SK-N-SH (cell line): ENCODE measurements around the gene OPCML. TPM values are rescaled to one million over a fixed set of nuclear protein-coding genes. Genes with fewer than 3 reads are reported as not detected.

Experiments used
- CTCF ChIA-PET: fragments of 300-600, 350-600 bp; formaldehyde crosslinking; extraction: SDS; loops from one replicate; lab custom pipeline; 2021; lab: Yijun Ruan, JAX
- POLR2A ChIA-PET: fragments of 350-600 bp; sonication (Branson Sonifier 250); formaldehyde crosslinking; extraction: SDS; loops from one replicate; lab custom pipeline; 2020; ENCODE audit warnings: antibody characterized with exemption, inconsistent platforms; lab: Yijun Ruan, JAX
- DNase-seq: peaks from one replicate; pipeline ENCODE4 v3.0.0; 2012
- H2AFZ ChIP-seq: fragments of 200-600 bp; sonication (generic); 2 replicates; pipeline ENCODE4 v1.8.1; 2016; ENCODE audit warnings: antibody characterized with exemption, mild to moderate bottlenecking, low read depth
- H3F3A ChIP-seq: fragments of 200-600 bp; sonication (generic); replicated peaks from 2 replicates; pipeline ENCODE3; 2016; ENCODE audit warnings: antibody characterized with exemption, mild to moderate bottlenecking; ENCODE audit not compliant: insufficient read depth
- H3K27ac ChIP-seq, 2 experiments: fragments of 200-500 bp in 1 of 2; fragments of 200-600 bp in 1 of 2; sonication (Bioruptor generic) in 1 of 2; sonication (generic), shearing (Covaris generic) in 1 of 2; 2 replicates each; pipeline versions ENCODE4 v1.5.1 to v1.6.1; 2014 to 2016; ENCODE audit warnings: low read depth in 2 of 2, inconsistent platforms in 1 of 2, low read length in 1 of 2, mild to moderate bottlenecking in 1 of 2, mixed read lengths in 1 of 2
- H3K27me3 ChIP-seq: fragments of 200-600 bp; sonication (generic), shearing (Covaris generic); 2 replicates; pipeline ENCODE4 v1.6.1; 2016; ENCODE audit warnings: mixed run types; ENCODE audit not compliant: insufficient read depth
- H3K36me3 ChIP-seq, 2 experiments: fragments of 200-500 bp in 1 of 2; fragments of 200-600 bp in 1 of 2; sonication (Bioruptor generic) in 1 of 2; sonication (generic) in 1 of 2; replicated peaks in 1 of 2; 2 replicates each; pipeline versions ENCODE3 to v1.5.1; 2014 to 2016; ENCODE audit warnings: low read length in 1 of 2, mild to moderate bottlenecking in 1 of 2; ENCODE audit not compliant: insufficient read depth in 2 of 2, control insufficient read depth in 1 of 2
- H3K4me1 ChIP-seq, 2 experiments: fragments of 200-500 bp in 1 of 2; fragments of 200-600 bp in 1 of 2; sonication (Bioruptor generic) in 1 of 2; sonication (generic), shearing (Covaris generic) in 1 of 2; 2 replicates each; pipeline versions ENCODE4 v1.5.1 to v1.6.1; 2014 to 2016; ENCODE audit warnings: low read depth in 1 of 2, low read length in 1 of 2, mixed run types in 1 of 2; ENCODE audit not compliant: insufficient read depth in 2 of 2, control insufficient read depth in 1 of 2
- H3K4me2 ChIP-seq: fragments of 200-600 bp; sonication (generic), shearing (Covaris generic); 2 replicates; pipeline ENCODE4 v1.6.1; 2017; ENCODE audit warnings: mixed run types
- H3K4me3 ChIP-seq, 2 experiments: fragments of 200-500 bp in 1 of 2; fragments of 200-600 bp in 1 of 2; sonication (Bioruptor generic) in 1 of 2; sonication (generic), shearing (Covaris generic) in 1 of 2; 2 replicates each; pipeline versions ENCODE4 v1.5.1 to v1.8.1; 2014 to 2016; ENCODE audit warnings: low read depth in 2 of 2, inconsistent platforms in 1 of 2, low read length in 1 of 2, mild to moderate bottlenecking in 1 of 2, mixed read lengths in 1 of 2, moderate library complexity in 1 of 2
- H3K79me2 ChIP-seq: fragments of 200-600 bp; sonication (generic); 2 replicates; pipeline ENCODE4 v1.8.1; 2017; ENCODE audit warnings: mild to moderate bottlenecking; ENCODE audit not compliant: insufficient read depth
- H3K9ac ChIP-seq: fragments of 200-600 bp; sonication (generic); 2 replicates; pipeline ENCODE4 v1.6.1; 2017; ENCODE audit warnings: mixed run types
- H3K9me2 ChIP-seq: fragments of 200-600 bp; sonication (generic); 2 replicates; pipeline ENCODE4 v1.6.1; 2017; ENCODE audit warnings: mixed run types
- H3K9me3 ChIP-seq: fragments of 200-600 bp; sonication (generic); 2 replicates; pipeline ENCODE4 v1.6.1; 2017; ENCODE audit warnings: mixed run types, mild to moderate bottlenecking, moderate library complexity
- H4K20me1 ChIP-seq: fragments of 200-600 bp; sonication (generic); 2 replicates; pipeline ENCODE4 v1.6.1; 2017; ENCODE audit warnings: mild to moderate bottlenecking, mixed run types; ENCODE audit not compliant: insufficient read depth
- CHD2 ChIP-seq: fragments of 150-350 bp; IDR thresholded peaks from 2 replicates; pipeline ENCODE4 v1.6.1; 2018; ENCODE audit warnings: low read length; ENCODE audit not compliant: partially characterized antibody
- CTCF ChIP-seq: fragments of 200-600 bp; sonication (generic); IDR thresholded peaks from 2 replicates; pipeline ENCODE4 v1.6.1; 2017; ENCODE audit warnings: antibody characterized with exemption, mild to moderate bottlenecking, moderate library complexity
- EP300 ChIP-seq, 2 experiments: IDR thresholded peaks; 2 replicates each; pipeline versions ENCODE4 v1.4.0 to v1.6.1; 2012; ENCODE audit warnings: borderline replicate concordance in 1 of 2, low read depth in 1 of 2, low read length in 1 of 2
- FOXM1 ChIP-seq: IDR thresholded peaks from 2 replicates; pipeline ENCODE4 v1.4.0; 2012; ENCODE audit warnings: low read depth, mild to moderate bottlenecking
- GABPA ChIP-seq: IDR thresholded peaks from 2 replicates; pipeline ENCODE4 v1.4.0; 2012; ENCODE audit warnings: low read depth, mild to moderate bottlenecking
- GATA2 ChIP-seq: sonication (generic); formaldehyde crosslinking; IDR thresholded peaks from 2 replicates; pipeline ENCODE4 v1.5.0; 2020; ENCODE audit warnings: mild to moderate bottlenecking, missing genetic modification reagents
- NFIC ChIP-seq: IDR thresholded peaks from 2 replicates; pipeline ENCODE4 v1.4.0; 2012; ENCODE audit warnings: borderline replicate concordance
- NRF1 ChIP-seq: IDR thresholded peaks from 2 replicates; pipeline ENCODE4 v1.6.1; 2012; ENCODE audit warnings: low read depth, mild to moderate bottlenecking, low read length
- RAD21 ChIP-seq: IDR thresholded peaks from 2 replicates; pipeline ENCODE4 v1.6.1; 2012; ENCODE audit warnings: mild to moderate bottlenecking, low read length
- RCOR1 ChIP-seq: fragments of 150-350 bp; IDR thresholded peaks from 2 replicates; pipeline ENCODE4 v1.6.1; 2017; ENCODE audit warnings: antibody characterized with exemption, low read length
- RXRA ChIP-seq: IDR thresholded peaks from 2 replicates; pipeline ENCODE4 v1.4.0; 2012; ENCODE audit warnings: low read depth, mild to moderate bottlenecking, borderline replicate concordance
- SMC3 ChIP-seq: IDR thresholded peaks from 2 replicates; pipeline ENCODE4 v1.6.1; 2012; ENCODE audit warnings: low read depth, low read length, improper control_type of control experiment
- TAF1 ChIP-seq: IDR thresholded peaks from 2 replicates; pipeline ENCODE4 v1.6.1; 2012; ENCODE audit warnings: low read depth, mild to moderate bottlenecking, low read length, moderate library complexity, borderline replicate concordance
- TEAD4 ChIP-seq: IDR thresholded peaks from 2 replicates; pipeline ENCODE4 v1.4.0; 2012; ENCODE audit warnings: mild to moderate bottlenecking, borderline replicate concordance; ENCODE audit not compliant: insufficient read depth
- USF1 ChIP-seq: IDR thresholded peaks from 2 replicates; pipeline ENCODE4 v1.4.0; 2012; ENCODE audit warnings: low read depth, borderline replicate concordance
- USF2 ChIP-seq: fragments of 150-350 bp; IDR thresholded peaks from 2 replicates; pipeline ENCODE4 v1.6.1; 2017; ENCODE audit warnings: antibody characterized with exemption, low read length, low read depth, borderline replicate concordance
- YY1 ChIP-seq: IDR thresholded peaks from 2 replicates; pipeline ENCODE4 v1.4.0; 2012; ENCODE audit warnings: low read depth, mild to moderate bottlenecking
- ZBTB33 ChIP-seq: IDR thresholded peaks from 2 replicates; pipeline ENCODE4 v1.4.0; 2012; ENCODE audit warnings: low read depth, borderline replicate concordance
- WGBS: methylation state at CpG from one replicate; pipeline ENCODE4 v1.1.6; 2017; ENCODE audit warnings: low lambda C conversion rate; 5-methylcytosine and 5-hydroxymethylcytosine counted together
- polyA plus RNA-seq, 3 experiments: library from polyadenylated mRNA; depleted of rRNA; stranded (reverse); fragments of >200 nt; gene quantifications; 2 replicates each; pipeline ENCODE4 v1.2.3, GENCODE V29; 2012

Gene OPCML
- polyA plus RNA-seq, 1 of the 3 experiments (the other 2 are of a cell fraction), result not detected

- no peak for DNase-seq
- H3K79me2 ChIP-seq, result no peaks in the 10 kb centered on the region
- H4K20me1 ChIP-seq, result no peaks in the 10 kb centered on the region
- H3K9me2 ChIP-seq, result no peaks in the 10 kb centered on the region
- ChIA-PET CTCF (no interaction called here), POLR2A (no interaction called here)
- no peaks in the 10 kb centered on the region for H3K36me3 ChIP-seq
- no peaks in the 10 kb centered on the region for H3K4me1 ChIP-seq
- no peak overlapping the region for H2AFZ ChIP-seq
- no peaks in the 10 kb centered on the region for H3F3A ChIP-seq
- WGBS, result 52% methylated on average over 3 of the region's 3 CpGs
- H3K4me2 ChIP-seq, result no peak overlapping the region
- no peak overlapping the region for H3K27ac ChIP-seq
- H3K4me3 ChIP-seq, result no peak overlapping the region
- H3K9me3 ChIP-seq, result no peaks in the 10 kb centered on the region
- H3K9ac ChIP-seq, result no peak overlapping the region
- H3K27me3 ChIP-seq, result no peaks in the 10 kb centered on the region
- no peak for TF ChIP-seq CHD2
- no peak for TF ChIP-seq USF2
- no peak for TF ChIP-seq TAF1
- TF ChIP-seq EP300 (IDR thresholded peaks at IDR 0.05; ENCODE audit: borderline replicate concordance in 1 of 2, low read depth in 1 of 2, low read length in 1 of 2), result no peak
- TF ChIP-seq USF1, result no peak
- TF ChIP-seq ZBTB33, result no peak
- TF ChIP-seq SMC3, result no peak
- no peak for TF ChIP-seq RCOR1
- no peak for TF ChIP-seq TEAD4
- no peak for TF ChIP-seq RAD21
- no peak for TF ChIP-seq NFIC
- no peak for TF ChIP-seq NRF1
- TF ChIP-seq CTCF, result no peak
- TF ChIP-seq RXRA, result no peak
- no peak for TF ChIP-seq GATA2 (CRISPR knock-in tag)
- no peak for TF ChIP-seq YY1
- TF ChIP-seq GABPA, result no peak
- TF ChIP-seq FOXM1, result no peak
- TF ChIP-seq, all 33 proteins: peak for 0
Observed at GRCh38 chr11:132579136-132579535, 953.2 kb downstream of the OPCML start.
